ENCODE measurements around the gene ATG2A.

DNA sequence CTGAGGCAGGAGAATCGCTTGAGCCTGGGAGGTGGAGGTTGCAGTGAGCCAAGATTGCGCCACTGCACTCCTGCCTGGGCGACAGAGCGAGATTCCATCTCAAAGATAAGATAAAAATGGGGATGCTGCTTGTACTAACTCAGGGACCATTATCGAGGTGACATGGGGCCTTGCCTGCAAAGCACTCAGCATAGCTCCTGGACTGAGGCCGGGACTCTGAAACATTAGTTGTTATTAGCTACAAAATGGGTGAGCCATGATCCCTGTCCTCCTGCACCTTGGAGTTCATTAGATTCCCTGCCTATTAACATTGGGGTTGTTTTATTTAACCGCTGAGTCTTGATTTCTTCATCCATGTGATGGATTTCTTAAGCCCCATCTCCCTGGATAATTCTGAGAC lies 12.6 kb upstream of the ATG2A start:
- TF ChIP-seq POLR2A (IDR thresholded peaks at IDR 0.05; ENCODE audit: extremely low read depth, insufficient read length) (no peak), CTCF (IDR thresholded peaks at IDR 0.05; ENCODE audit: low read depth, low read length) (no peak), MYC (IDR thresholded peaks at IDR 0.05; ENCODE audit: low read depth, low read length) (no peak)
